ENCODE measurements around the gene PLXDC1.

GRCh38 chr17:39069114-39069756, 82.2 kb downstream of the PLXDC1 start:
- TF ChIP-seq POLR2A (IDR thresholded peaks at IDR 0.05), result no peak
- TF ChIP-seq CTCF (IDR thresholded peaks at IDR 0.05), result peak; percentile 44 to 68 (median 54)
